GM23338 (cell line): ENCODE data around the gene IL36B. TPM values are rescaled to one million over a fixed set of nuclear protein-coding genes. Genes with fewer than 3 reads are reported as not detected.

Source experiments
- ATAC-seq: fragments of 200-7000 bp; cut with Tn5 transposase; 3 replicates; pipeline ENCODE4 v1.9.1; 2020
- DNase-seq: peaks from one replicate; pipeline ENCODE4 v3.0.0-alpha.2; 2015; ENCODE audit warnings: low spot score
- H2AFZ ChIP-seq: fragments of 200-600 bp; sonication (generic); 2 replicates; pipeline ENCODE4 v1.8.0; 2016; ENCODE audit warnings: antibody characterized with exemption, mild to moderate bottlenecking, moderate library complexity
- H3F3A ChIP-seq: fragments of 200-600 bp; sonication (generic); replicated peaks from 2 replicates; pipeline ENCODE4 v1.8.0; 2017; ENCODE audit warnings: antibody characterized with exemption, mixed run types, low read depth
- H3K27ac ChIP-seq: fragments of 200-600 bp; sonication (generic); 2 replicates; pipeline ENCODE4 v1.6.1; 2016; ENCODE audit warnings: low read depth
- H3K27me3 ChIP-seq: fragments of 200-600 bp; sonication (generic); 2 replicates; pipeline ENCODE4 v1.8.0; 2016; ENCODE audit warnings: mild to moderate bottlenecking, mixed run types, moderate library complexity; ENCODE audit not compliant: insufficient read depth
- H3K36me3 ChIP-seq: fragments of 200-600 bp; sonication (generic); 2 replicates; pipeline ENCODE4 v1.8.0; 2016; ENCODE audit warnings: mild to moderate bottlenecking; ENCODE audit not compliant: insufficient read depth
- H3K4me1 ChIP-seq: fragments of 200-600 bp; sonication (generic); 2 replicates; pipeline ENCODE4 v1.8.0; 2016; ENCODE audit warnings: mild to moderate bottlenecking, moderate library complexity; ENCODE audit not compliant: insufficient read depth
- H3K4me2 ChIP-seq: fragments of 200-600 bp; sonication (generic); 2 replicates; pipeline ENCODE4 v1.7.1; 2017; ENCODE audit warnings: mixed run types
- H3K4me3 ChIP-seq: fragments of 200-600 bp; sonication (generic); 2 replicates; pipeline ENCODE4 v1.6.1; 2016; ENCODE audit warnings: mixed run types
- H3K79me2 ChIP-seq: fragments of 200-600 bp; sonication (generic); replicated peaks from 2 replicates; pipeline ENCODE4 v1.8.0; 2017; ENCODE audit warnings: mild to moderate bottlenecking; ENCODE audit not compliant: insufficient read depth
- H3K9me2 ChIP-seq: fragments of 200-600 bp; sonication (generic); 2 replicates; pipeline ENCODE4 v1.8.0; 2017; ENCODE audit not compliant: insufficient read depth
- H4K20me1 ChIP-seq: fragments of 200-600 bp; sonication (generic); replicated peaks from 2 replicates; pipeline ENCODE4 v1.8.0; 2017; ENCODE audit warnings: mild to moderate bottlenecking; ENCODE audit not compliant: insufficient read depth
- H3K27ac Mint-ChIP-seq: 2 replicates; pipeline ENCODE4 v1.8.0; 2020; ENCODE audit warnings: inconsistent platforms, mild to moderate bottlenecking, moderate library complexity, mixed read lengths
- H3K27me3 Mint-ChIP-seq: 3 replicates; pipeline ENCODE4 v1.8.0; 2022; ENCODE audit warnings: low read depth, mild to moderate bottlenecking, moderate library complexity, mixed read lengths, inconsistent platforms; ENCODE audit not compliant: insufficient read depth, poor library complexity
- H3K36me3 Mint-ChIP-seq: 3 replicates; pipeline ENCODE4 v1.8.0; 2021; ENCODE audit warnings: low read depth, mild to moderate bottlenecking, inconsistent platforms, moderate library complexity, mixed read lengths
- H3K4me1 Mint-ChIP-seq: 3 replicates; pipeline ENCODE4 v1.8.0; 2020; ENCODE audit warnings: mild to moderate bottlenecking, inconsistent platforms, mixed read lengths
- H3K4me3 Mint-ChIP-seq: 3 replicates; pipeline ENCODE4 v1.8.0; 2021; ENCODE audit warnings: moderate library complexity, mild to moderate bottlenecking, inconsistent platforms, mixed read lengths
- H3K9me3 Mint-ChIP-seq: 3 replicates; pipeline ENCODE4 v1.8.0; 2020; ENCODE audit warnings: moderate library complexity, mild to moderate bottlenecking, inconsistent platforms, mixed read lengths
- CREB1 ChIP-seq: fragments of 250-450 bp; sonication (Bioruptor Pico); IDR thresholded peaks from 2 replicates; pipeline ENCODE4 v1.5.0; 2020; ENCODE audit warnings: low read depth, mild to moderate bottlenecking, moderate library complexity
- ETS1 ChIP-seq: IDR thresholded peaks from 2 replicates; pipeline ENCODE4 v1.6.1; 2016; ENCODE audit warnings: antibody characterized with exemption
- EZH2 ChIP-seq: fragments of 200-600 bp; sonication (generic); IDR thresholded peaks from one replicate; pipeline ENCODE4 v1.8.0; 2017; ENCODE audit warnings: antibody characterized with exemption, mild to moderate bottlenecking, low read depth; ENCODE audit not compliant: unreplicated experiment
- EZH2phosphoT487 ChIP-seq: fragments of 200-600 bp; sonication (generic); IDR thresholded peaks from one replicate; pipeline ENCODE4 v1.8.1; 2018; ENCODE audit warnings: antibody characterized with exemption; ENCODE audit not compliant: unreplicated experiment
- NANOG ChIP-seq: IDR thresholded peaks from 2 replicates; pipeline ENCODE4 v1.6.1; 2016; ENCODE audit warnings: antibody characterized with exemption, borderline replicate concordance
- POLR2AphosphoS5 ChIP-seq: IDR thresholded peaks from 2 replicates; pipeline ENCODE4 v1.6.1; 2016; ENCODE audit warnings: antibody characterized with exemption, low read depth
- REST ChIP-seq: IDR thresholded peaks from one replicate; pipeline ENCODE4 v1.6.1; 2018; ENCODE audit warnings: antibody characterized with exemption; ENCODE audit not compliant: unreplicated experiment
- STAT1 ChIP-seq: IDR thresholded peaks from one replicate; pipeline ENCODE4 v1.6.1; 2016; ENCODE audit warnings: antibody characterized with exemption; ENCODE audit not compliant: unreplicated experiment
- ZNF114 ChIP-seq: fragments of 250-450 bp; sonication (Bioruptor Pico); IDR thresholded peaks from 2 replicates; pipeline ENCODE4 v1.5.0; 2020; ENCODE audit warnings: mild to moderate bottlenecking, moderate library complexity
- long read RNA-seq: library from polyadenylated mRNA; unstranded; transcript quantifications from one replicate; pipeline ENCODE4 v2.0.0, GENCODE V29; 2020; ENCODE audit not compliant: unreplicated experiment
- polyA plus RNA-seq: library from polyadenylated mRNA; unstranded; fragments of >200 nt; fragmentation: Nextera tagmentation; extraction: Ambion mirVana; gene quantifications from 2 replicates; pipeline ENCODE4 v1.2.1, GENCODE V29; 2016
- total RNA-seq: library from RNA; depleted of rRNA; stranded (reverse); fragments of >200 nt; shearing (Covaris generic); gene quantifications from 2 replicates; pipeline ENCODE4 v1.2.3, GENCODE V29; 2014; rRNA removed

Gene IL36B
- total RNA-seq (not detected in 2 replicates), polyA plus RNA-seq (not detected in 2 replicates)
- long read RNA-seq = 0 reads

GRCh38 chr2:113052396-113052917 is at the start of gene IL36B:
IL36B (minus strand) TSS chr2:113052867.
- no peak for ATAC-seq
- H3K27ac ChIP-seq = no peak within 1 kb of the TSS
- H3F3A ChIP-seq = no peaks in the 10 kb centered on the region
- no peak for TF ChIP-seq CREB1 (CRISPR knock-in tag)
- TF ChIP-seq EZH2 = no peak
- TF ChIP-seq POLR2AphosphoS5 = no peak
- no peak for TF ChIP-seq NANOG
- TF ChIP-seq REST = no peak
- Mint-ChIP-seq H3K36me3 (peaks cover 15% of the 10 kb centered on the region), H3K27me3 (peaks cover 10% of the 10 kb centered on the region), H3K4me3 (no peak within 1 kb of the TSS), H3K4me1 (no peaks in the 10 kb centered on the region; the same call in 2 of the 3 replicates), H3K9me3 (peaks cover 80% of the 10 kb centered on the region), H3K27ac (no peak within 1 kb of the TSS)
- no peak for DNase-seq
- no peaks in the 10 kb centered on the region for H3K79me2 ChIP-seq
- no peaks in the 10 kb centered on the region for H3K36me3 ChIP-seq
- no peaks in the 10 kb centered on the region for H3K27me3 ChIP-seq
- H3K4me3 ChIP-seq = no peak within 1 kb of the TSS
- no peaks in the 10 kb centered on the region for H4K20me1 ChIP-seq
- no peak within 1 kb of the TSS for H3K4me2 ChIP-seq
- H3K9me2 ChIP-seq = no peaks in the 10 kb centered on the region
- no peak within 1 kb of the TSS for H2AFZ ChIP-seq
- no peaks in the 10 kb centered on the region for H3K4me1 ChIP-seq

- no peak for ATAC-seq
- H3F3A ChIP-seq = no peaks in the 10 kb centered on the region
- 0 out of 3 replicates have a peak, but pooled peaks cover 2% of the 10 kb centered on the region for H3K36me3 Mint-ChIP-seq
These were observed 49.5 kb upstream of the IL36B start for GRCh38 chr2:113102133-113102532.

More at GRCh38 chr2:113102133-113102532, 49.5 kb upstream of the IL36B start:
- H3K4me1 ChIP-seq = no peaks in the 10 kb centered on the region
- H3K4me2 ChIP-seq = no peak overlapping the region
- Mint-ChIP-seq H3K4me3 (no peak overlapping the region), H3K4me1 (no peaks in the 10 kb centered on the region), H3K9me3 (peaks cover 16% of the 10 kb centered on the region), H3K27ac (no peak overlapping the region), H3K27me3 (no peaks in the 10 kb centered on the region)
- no peaks in the 10 kb centered on the region for H3K79me2 ChIP-seq
- H2AFZ ChIP-seq = no peak overlapping the region
- no peak for DNase-seq
- no peak overlapping the region for H3K27ac ChIP-seq
- no peak overlapping the region for H3K4me3 ChIP-seq
- TF ChIP-seq ZNF114 (CRISPR knock-in tag) = no peak
- no peak for TF ChIP-seq POLR2AphosphoS5
- no peak for TF ChIP-seq NANOG
- TF ChIP-seq ETS1 = no peak
- TF ChIP-seq EZH2 = no peak
- TF ChIP-seq STAT1 = no peak
- no peak for TF ChIP-seq EZH2phosphoT487
- H3K27me3 ChIP-seq = no peaks in the 10 kb centered on the region
- H4K20me1 ChIP-seq = no peaks in the 10 kb centered on the region
- H3K36me3 ChIP-seq = no peaks in the 10 kb centered on the region
- H3K9me2 ChIP-seq = 0 out of 2 replicates have a peak, but pooled peaks cover 2% of the 10 kb centered on the region
